ENCODE data around the gene TFDP1. TPM values are rescaled to one million over a fixed set of nuclear protein-coding genes. Genes with fewer than 3 reads are reported as not detected.

TFDP1 gene
- total RNA-seq, 4 donors from 2014 or later: 55.7 to 82.1 (median 59.5) TPM

DNA sequence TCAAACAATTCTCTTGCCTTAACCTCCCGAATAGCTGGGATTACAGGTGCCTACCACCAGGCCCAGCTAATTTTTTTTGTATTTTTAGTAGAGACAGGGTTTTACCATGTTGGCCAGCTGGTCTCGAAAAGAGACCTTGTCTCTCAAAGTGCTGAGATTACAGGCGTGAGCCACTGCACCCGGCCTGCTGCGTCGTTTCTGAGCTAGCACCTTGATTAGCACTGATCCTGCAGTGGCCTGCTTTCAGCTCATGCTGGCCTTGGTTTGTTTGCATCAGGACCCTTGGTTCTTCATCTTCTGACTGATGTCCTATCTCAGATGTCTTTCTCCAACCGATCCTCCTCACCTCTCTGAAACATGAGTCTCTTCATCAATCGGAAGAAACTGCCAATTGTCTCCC, 4.9 kb upstream of the TFDP1 start:
- no peak overlapping the region for H3K4me3 ChIP-seq
- peaks cover 0 to 13% (median 0%) of the 10 kb centered on the region in 3 donors for H3K9me3 ChIP-seq
- H3K4me1 ChIP-seq: peaks cover 0 to 4% (median 0%) of the 10 kb centered on the region in 3 donors
- WGBS, 2 donors: 82 to 94% methylated on average over 8 of the region's 8 CpGs
- no peak for DNase-seq
- intact Hi-C loops (cut with DNase I): no loop called here
- no peaks in the 10 kb centered on the region for H3K36me3 ChIP-seq
- H3K27me3 ChIP-seq: no peaks in the 10 kb centered on the region
- TF ChIP-seq POLR2A (IDR thresholded peaks at IDR 0.05): no peak
- TF ChIP-seq, protein P1, sequence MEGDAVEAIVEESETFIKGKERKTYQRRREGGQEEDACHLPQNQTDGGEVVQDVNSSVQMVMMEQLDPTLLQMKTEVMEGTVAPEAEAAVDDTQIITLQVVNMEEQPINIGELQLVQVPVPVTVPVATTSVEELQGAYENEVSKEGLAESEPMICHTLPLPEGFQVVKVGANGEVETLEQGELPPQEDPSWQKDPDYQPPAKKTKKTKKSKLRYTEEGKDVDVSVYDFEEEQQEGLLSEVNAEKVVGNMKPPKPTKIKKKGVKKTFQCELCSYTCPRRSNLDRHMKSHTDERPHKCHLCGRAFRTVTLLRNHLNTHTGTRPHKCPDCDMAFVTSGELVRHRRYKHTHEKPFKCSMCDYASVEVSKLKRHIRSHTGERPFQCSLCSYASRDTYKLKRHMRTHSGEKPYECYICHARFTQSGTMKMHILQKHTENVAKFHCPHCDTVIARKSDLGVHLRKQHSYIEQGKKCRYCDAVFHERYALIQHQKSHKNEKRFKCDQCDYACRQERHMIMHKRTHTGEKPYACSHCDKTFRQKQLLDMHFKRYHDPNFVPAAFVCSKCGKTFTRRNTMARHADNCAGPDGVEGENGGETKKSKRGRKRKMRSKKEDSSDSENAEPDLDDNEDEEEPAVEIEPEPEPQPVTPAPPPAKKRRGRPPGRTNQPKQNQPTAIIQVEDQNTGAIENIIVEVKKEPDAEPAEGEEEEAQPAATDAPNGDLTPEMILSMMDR (IDR thresholded peaks at IDR 0.05): no peak
- H3K27ac ChIP-seq: no peak overlapping the region

- intact Hi-C loops (cut with DNase I): no loop called here
- DNase-seq: no peak
- H3K9me3 ChIP-seq: peaks cover 0 to 2% (median 0%) of the 10 kb centered on the region in 3 donors
- no peak overlapping the region for H3K4me3 ChIP-seq
- H3K27me3 ChIP-seq: no peaks in the 10 kb centered on the region
- H3K27ac ChIP-seq: no peak overlapping the region
- TF ChIP-seq, protein P1 (IDR thresholded peaks at IDR 0.05): no peak
- TF ChIP-seq POLR2A (IDR thresholded peaks at IDR 0.05): no peak
- H3K36me3 ChIP-seq: peaks cover 0 to 9% (median 4%) of the 10 kb centered on the region in 3 donors
- WGBS, 2 donors: 71 to 76% methylated on average over 6 of the region's 6 CpGs
- H3K4me1 ChIP-seq: peaks cover 4 to 20% (median 12%) of the 10 kb centered on the region in 3 donors
These were observed 2.7 kb upstream of the TFDP1 start for GRCh38 chr13:113581871-113582270.

GRCh38 chr13:113582841-113583631, 1.5 kb upstream of the TFDP1 start:
- 87 to 88% methylated on average over 22 to 31 of the region's 38 CpGs for WGBS, 2 donors
- intact Hi-C loops (cut with DNase I): no loop called here
- peaks cover 0 to 18% (median 6%) of the 10 kb centered on the region in 3 donors for H3K36me3 ChIP-seq
- H3K4me1 ChIP-seq: peaks cover 4 to 32% (median 16%) of the 10 kb centered on the region in 3 donors
- H3K4me3 ChIP-seq: no peak overlapping the region
- TF ChIP-seq POLR2A (IDR thresholded peaks at IDR 0.05): no peak
- TF ChIP-seq, protein P1 (IDR thresholded peaks at IDR 0.05): no peak
- no peak overlapping the region for H3K27ac ChIP-seq
- H3K9me3 ChIP-seq: no peaks in the 10 kb centered on the region
- no peak for DNase-seq
- no peaks in the 10 kb centered on the region for H3K27me3 ChIP-seq

DNA sequence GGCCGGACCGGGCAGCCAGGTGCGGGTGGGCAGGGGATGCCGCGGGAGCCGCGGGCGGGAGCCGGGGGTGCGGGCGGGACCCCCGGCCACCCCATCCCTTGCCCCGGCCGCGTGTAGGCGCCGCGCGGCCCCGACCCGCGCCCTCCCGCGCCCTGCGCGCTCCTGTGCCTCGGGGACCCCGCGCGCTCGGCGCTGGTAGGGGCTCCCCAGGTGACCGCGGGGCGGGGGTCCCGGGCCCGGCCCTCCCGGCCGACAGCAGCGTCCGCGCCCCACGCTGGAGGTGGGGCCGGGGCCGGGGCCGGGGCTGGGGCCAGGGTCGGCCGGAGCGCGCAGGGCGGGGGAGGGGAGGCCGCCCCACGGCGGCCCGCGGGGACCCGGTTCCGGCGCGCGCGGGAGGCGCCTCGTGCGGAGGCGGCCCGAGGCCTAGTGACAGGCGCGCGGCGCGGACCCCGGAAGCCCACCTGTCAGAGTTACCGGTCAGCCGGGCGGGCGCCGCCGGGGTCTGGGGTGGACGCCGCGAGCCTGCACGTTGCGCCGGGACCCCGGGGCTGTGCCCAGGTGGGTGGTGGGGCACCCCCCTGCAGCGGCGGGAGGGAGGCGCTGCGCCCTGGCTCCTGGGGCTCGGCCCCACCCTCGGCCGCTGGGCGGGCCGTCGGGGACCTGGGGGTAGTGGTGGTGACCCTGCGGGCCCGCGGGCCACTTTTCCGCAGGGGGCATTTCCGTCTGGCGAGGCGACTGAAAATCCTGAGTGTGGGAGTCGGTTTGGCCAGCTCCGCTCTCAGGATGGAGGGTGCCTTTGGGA, 518 bp downstream of the TFDP1 start:
- no peaks in the 10 kb centered on the region for H3K27me3 ChIP-seq
- no peaks in the 10 kb centered on the region for H3K9me3 ChIP-seq
- peak overlapping the region in 3 of 4 donors; percentile 69 to 80 (median 77) for H3K27ac ChIP-seq
- H3K4me3 ChIP-seq: peak overlapping the region; percentile 50 to 81 (median 66)
- peaks cover 0 to 38% (median 6%) of the 10 kb centered on the region in 3 donors for H3K36me3 ChIP-seq
- WGBS, 2 donors: 0 to 3% methylated on average over 4 to 9 of the region's 105 CpGs
- peaks cover 8 to 40% (median 16%) of the 10 kb centered on the region in 3 donors for H3K4me1 ChIP-seq
- intact Hi-C loops (cut with DNase I): no loop called here
- DNase-seq: no peak
- no peak for TF ChIP-seq POLR2A (IDR thresholded peaks at IDR 0.05)
- TF ChIP-seq, protein P1 (IDR thresholded peaks at IDR 0.05): no peak

- intact Hi-C loops (cut with DNase I): no loop called here
- Histone ChIP-seq H3K4me3 (peak overlapping the region; percentile 50 to 81 (median 66)), H3K27me3 (no peaks in the 10 kb centered on the region), H3K4me1 (peaks cover 8 to 40% (median 16%) of the 10 kb centered on the region in 3 donors), H3K27ac (peak overlapping the region in 1 of 4 donors; percentile 77), H3K9me3 (no peaks in the 10 kb centered on the region), H3K36me3 (peaks cover 0 to 42% (median 6%) of the 10 kb centered on the region in 3 donors)
- 61 to 64% methylated on average over 6 to 9 of the region's 9 CpGs for WGBS, 2 donors
- no peak for DNase-seq
- TF ChIP-seq POLR2A (IDR thresholded peaks at IDR 0.05): no peak
- TF ChIP-seq, protein P1 (IDR thresholded peaks at IDR 0.05): no peak
These were observed 1.3 kb downstream of the TFDP1 start for GRCh38 chr13:113585896-113586295.
